HL-60 (cell line): Measurements from ENCODE around the gene SLC22A12.

ENCODE experiments used
- DNase-seq, 2 experiments: peaks; one replicate each; pipeline ENCODE4 v3.0.0-alpha.2; 2010 to 2020; ENCODE audit warnings: low read depth in 1 of 2, low spot score in 1 of 2
- H3K27ac ChIP-seq: fragments of 250-450 bp; sonication (Bioruptor Pico); replicated peaks from 2 replicates; pipeline ENCODE4 v1.5.1; 2020; ENCODE audit warnings: mild to moderate bottlenecking, moderate library complexity
- H3K27me3 ChIP-seq: fragments of 250-450 bp; sonication (Bioruptor Pico); 2 replicates; pipeline ENCODE4 v1.5.1; 2021; ENCODE audit warnings: mild to moderate bottlenecking, moderate library complexity; ENCODE audit not compliant: insufficient read depth, poor library complexity, severe bottlenecking
- H3K4me3 ChIP-seq: replicated peaks from 2 replicates; pipeline ENCODE4 v1.5.1; 2011; ENCODE audit warnings: mild to moderate bottlenecking, control low read depth, low read length; ENCODE audit not compliant: insufficient read depth
- CTCF ChIP-seq: IDR thresholded peaks from one replicate; pipeline ENCODE4 v1.5.1; 2011; ENCODE audit warnings: low read length, control low read depth, inconsistent platforms; ENCODE audit not compliant: insufficient read depth
- GABPA ChIP-seq: IDR thresholded peaks from 2 replicates; pipeline ENCODE4 v1.6.1; 2012; ENCODE audit warnings: low read depth
- POLR2AphosphoS5 ChIP-seq: IDR thresholded peaks from 2 replicates; pipeline ENCODE4 v1.6.1; 2012; ENCODE audit warnings: low read depth
- REST ChIP-seq: IDR thresholded peaks from 2 replicates; pipeline ENCODE4 v1.6.1; 2012; ENCODE audit warnings: low read depth; ENCODE audit not compliant: insufficient replicate concordance
- SPI1 ChIP-seq: IDR thresholded peaks from 2 replicates; pipeline ENCODE4 v1.6.1; 2012; ENCODE audit warnings: low read depth, mild to moderate bottlenecking, borderline replicate concordance
- long read RNA-seq: library from polyadenylated mRNA; unstranded; transcript quantifications from one replicate; pipeline ENCODE4 v2.0.0, GENCODE V29; 2020

Gene SLC22A12
- long read RNA-seq, result 0 reads

- Histone ChIP-seq H3K27ac (no peak within 1 kb of the TSS), H3K4me3 (no peak within 1 kb of the TSS), H3K27me3 (no peaks in the 10 kb centered on the region)
- DNase-seq, result no peak
- TF ChIP-seq GABPA (no peak), POLR2AphosphoS5 (no peak), SPI1 (no peak), CTCF (no peak), REST (no peak)
These were observed at the start of gene SLC22A12 for GRCh38 chr11:64590763-64591221. Gene SLC22A12 (plus strand): TSS chr11:64591220. CDS start chr11:64591557, 337 bp downstream.

GRCh38 chr11:64542172-64543125 is 48.6 kb upstream of the SLC22A12 start:
- DNase-seq, result no peak
- TF ChIP-seq GABPA (no peak), CTCF (no peak), REST (no peak), SPI1 (no peak), POLR2AphosphoS5 (no peak)
- Histone ChIP-seq H3K4me3 (no peak overlapping the region), H3K27ac (no peak overlapping the region), H3K27me3 (no peaks in the 10 kb centered on the region)

- H3K27me3 ChIP-seq, result no peaks in the 10 kb centered on the region
- DNase-seq, result no peak
- H3K27ac ChIP-seq, result no peak overlapping the region
- no peak for TF ChIP-seq SPI1
- TF ChIP-seq REST, result no peak
- no peak for TF ChIP-seq POLR2AphosphoS5
- no peak for TF ChIP-seq CTCF
- TF ChIP-seq GABPA, result no peak
- H3K4me3 ChIP-seq, result no peak overlapping the region
These were observed 47.2 kb upstream of the SLC22A12 start for GRCh38 chr11:64543818-64544217.
